ENCODE results near the gene PCNX1. TPM values are rescaled to one million over a fixed set of nuclear protein-coding genes. Genes with fewer than 3 reads are reported as not detected.

PCNX1 gene
- total RNA-seq, 6 donors from 2014 or later = 38.4 to 98.5 (median 65.4) TPM

DNA sequence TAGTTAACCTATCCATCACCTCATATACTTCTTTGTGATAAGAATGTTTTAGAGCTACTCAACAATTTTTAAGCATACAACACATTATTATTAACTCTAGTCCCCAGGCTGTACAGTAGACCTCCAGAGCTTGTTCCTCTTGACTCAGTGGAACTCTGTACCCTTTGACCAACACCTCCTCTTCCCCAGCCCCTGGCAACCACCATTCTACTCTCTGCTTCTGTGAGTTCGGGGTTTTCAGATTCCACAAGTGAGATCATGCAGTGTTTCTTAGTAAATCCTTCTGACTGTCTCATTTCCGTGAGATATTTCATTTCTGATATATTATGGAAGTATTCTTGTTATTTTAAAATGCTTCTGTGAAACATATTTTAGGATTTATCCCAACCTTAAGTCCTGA lies 200.7 kb downstream of the PCNX1 start:
- WGBS, 2 donors = 95% methylated on average over 2 of the region's 2 CpGs
- no peaks in the 10 kb centered on the region for H3K4me1 ChIP-seq
- ATAC-seq (ENCODE audit: low FRiP score in 2 of 2) (no peak), DNase-seq (no peak)
- peaks cover 29 to 81% (median 43%) of the 10 kb centered on the region in 4 donors for H3K36me3 ChIP-seq
- H3K27me3 ChIP-seq = no peaks in the 10 kb centered on the region
- no peak overlapping the region for H3K4me3 ChIP-seq
- H3K27ac ChIP-seq = no peak overlapping the region
- TF ChIP-seq POLR2AphosphoS5 (IDR thresholded peaks at IDR 0.05) (no peak), POLR2A (IDR thresholded peaks at IDR 0.05) (no peak)
- no peaks in the 10 kb centered on the region for H3K9me3 ChIP-seq

DNA sequence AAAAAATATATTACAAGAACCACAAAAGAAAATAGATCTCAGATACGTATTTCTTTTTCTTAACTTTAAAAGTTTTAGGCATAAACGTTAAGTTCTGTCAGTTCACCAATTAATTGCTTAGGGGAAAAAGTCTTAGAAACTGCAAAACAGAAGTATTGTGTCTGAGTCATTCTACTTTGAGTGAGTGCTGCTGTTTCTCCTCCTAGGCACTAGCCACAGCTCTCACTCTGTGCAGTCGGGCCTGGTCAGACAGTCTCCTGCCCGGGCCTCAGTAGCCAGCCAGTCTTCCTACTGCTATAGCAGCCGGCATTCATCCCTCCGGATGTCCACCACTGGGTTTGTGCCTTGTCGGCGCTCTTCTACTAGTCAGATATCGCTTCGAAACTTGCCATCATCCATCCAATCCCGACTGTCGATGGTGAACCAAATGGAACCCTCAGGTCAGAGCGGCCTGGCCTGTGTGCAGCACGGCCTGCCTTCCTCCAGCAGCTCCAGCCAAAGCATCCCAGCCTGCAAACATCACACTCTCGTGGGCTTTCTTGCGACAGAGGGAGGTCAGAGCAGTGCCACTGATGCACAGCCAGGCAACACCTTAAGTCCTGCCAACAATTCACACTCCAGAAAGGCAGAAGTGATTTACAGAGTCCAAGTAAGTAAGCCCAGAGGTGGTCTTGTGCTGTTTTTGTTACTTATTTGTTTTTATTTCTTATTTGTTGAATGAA lies 201.3 kb downstream of the PCNX1 start:
- ATAC-seq (ENCODE audit: low FRiP score in 2 of 2) (peak in 1 of 2 donors; percentile 19), DNase-seq (peak in 1 of 2 donors; percentile 20)
- Histone ChIP-seq H3K27ac (no peak overlapping the region), H3K4me1 (no peaks in the 10 kb centered on the region), H3K9me3 (no peaks in the 10 kb centered on the region), H3K4me3 (no peak overlapping the region), H3K36me3 (peaks cover 29 to 75% (median 36%) of the 10 kb centered on the region in 4 donors), H3K27me3 (no peaks in the 10 kb centered on the region)
- TF ChIP-seq POLR2AphosphoS5 (IDR thresholded peaks at IDR 0.05) (no peak), POLR2A (IDR thresholded peaks at IDR 0.05) (no peak), EP300 (IDR thresholded peaks at IDR 0.05) (no peak)
- TF ChIP-seq, protein P1, sequence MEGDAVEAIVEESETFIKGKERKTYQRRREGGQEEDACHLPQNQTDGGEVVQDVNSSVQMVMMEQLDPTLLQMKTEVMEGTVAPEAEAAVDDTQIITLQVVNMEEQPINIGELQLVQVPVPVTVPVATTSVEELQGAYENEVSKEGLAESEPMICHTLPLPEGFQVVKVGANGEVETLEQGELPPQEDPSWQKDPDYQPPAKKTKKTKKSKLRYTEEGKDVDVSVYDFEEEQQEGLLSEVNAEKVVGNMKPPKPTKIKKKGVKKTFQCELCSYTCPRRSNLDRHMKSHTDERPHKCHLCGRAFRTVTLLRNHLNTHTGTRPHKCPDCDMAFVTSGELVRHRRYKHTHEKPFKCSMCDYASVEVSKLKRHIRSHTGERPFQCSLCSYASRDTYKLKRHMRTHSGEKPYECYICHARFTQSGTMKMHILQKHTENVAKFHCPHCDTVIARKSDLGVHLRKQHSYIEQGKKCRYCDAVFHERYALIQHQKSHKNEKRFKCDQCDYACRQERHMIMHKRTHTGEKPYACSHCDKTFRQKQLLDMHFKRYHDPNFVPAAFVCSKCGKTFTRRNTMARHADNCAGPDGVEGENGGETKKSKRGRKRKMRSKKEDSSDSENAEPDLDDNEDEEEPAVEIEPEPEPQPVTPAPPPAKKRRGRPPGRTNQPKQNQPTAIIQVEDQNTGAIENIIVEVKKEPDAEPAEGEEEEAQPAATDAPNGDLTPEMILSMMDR (IDR thresholded peaks at IDR 0.05) = no peak
- 86 to 91% methylated on average over 16 of the region's 16 CpGs for WGBS, 2 donors

DNA sequence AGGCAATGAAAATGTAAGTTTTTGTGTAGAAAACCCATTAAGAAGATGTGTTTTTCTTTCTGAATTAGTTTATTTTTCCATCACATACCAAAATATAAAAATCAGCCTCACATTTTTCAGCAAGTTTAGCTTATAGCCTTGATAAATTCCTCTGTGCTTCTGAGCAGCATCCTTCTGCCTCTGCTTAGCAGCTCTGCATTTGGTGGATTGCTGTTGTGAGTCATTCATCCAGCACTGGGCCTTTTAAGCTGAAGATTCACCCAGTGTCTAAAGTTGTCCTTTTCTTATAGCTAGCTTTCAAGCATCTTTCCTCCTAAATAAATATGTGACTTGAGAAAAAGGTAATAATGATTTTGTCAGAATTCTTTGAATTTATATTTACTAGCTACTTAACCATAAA lies 206.1 kb downstream of the PCNX1 start:
- H3K27ac ChIP-seq = no peak overlapping the region
- H3K4me1 ChIP-seq = no peaks in the 10 kb centered on the region
- H3K4me3 ChIP-seq = no peak overlapping the region
- H3K27me3 ChIP-seq = no peaks in the 10 kb centered on the region
- DNase-seq (no peak), ATAC-seq (ENCODE audit: low FRiP score in 2 of 2) (no peak)
- H3K36me3 ChIP-seq = peaks cover 21 to 44% (median 25%) of the 10 kb centered on the region in 4 donors
- H3K9me3 ChIP-seq = no peaks in the 10 kb centered on the region
- TF ChIP-seq EP300 (IDR thresholded peaks at IDR 0.05) (no peak), POLR2A (IDR thresholded peaks at IDR 0.05) (no peak), POLR2AphosphoS5 (IDR thresholded peaks at IDR 0.05) (no peak)
- TF ChIP-seq, protein P1 (IDR thresholded peaks at IDR 0.05) = no peak

DNA sequence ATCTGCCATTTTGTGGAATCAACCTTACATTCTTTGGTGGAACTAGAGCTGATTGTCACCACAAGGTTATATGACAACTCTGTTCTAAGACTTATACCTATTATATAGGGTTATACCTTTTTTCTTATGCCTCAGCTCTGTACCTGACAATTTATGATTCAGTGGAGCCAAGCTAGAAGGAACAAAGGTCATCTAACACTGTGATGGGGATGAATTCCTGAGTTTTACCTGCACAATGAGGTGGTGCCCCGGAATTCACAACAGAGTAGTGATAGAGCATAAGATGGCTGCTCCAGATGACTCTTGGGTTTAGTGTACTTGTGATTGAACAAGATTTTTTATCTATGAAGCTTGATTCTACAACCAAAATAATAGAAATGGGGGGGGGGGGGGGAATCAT lies 207.3 kb downstream of the PCNX1 start:
- DNase-seq (no peak), ATAC-seq (ENCODE audit: low FRiP score in 2 of 2) (no peak)
- no peak overlapping the region for H3K4me3 ChIP-seq
- H3K27me3 ChIP-seq = no peaks in the 10 kb centered on the region
- no peaks in the 10 kb centered on the region for H3K4me1 ChIP-seq
- H3K9me3 ChIP-seq = no peaks in the 10 kb centered on the region
- WGBS, 2 donors = 96 to 100% methylated on average over 1 of the region's 1 CpG
- H3K27ac ChIP-seq = no peak overlapping the region
- peaks cover 11 to 32% (median 15%) of the 10 kb centered on the region in 4 donors for H3K36me3 ChIP-seq
- TF ChIP-seq EP300 (IDR thresholded peaks at IDR 0.05) (no peak), POLR2AphosphoS5 (IDR thresholded peaks at IDR 0.05) (no peak), POLR2A (IDR thresholded peaks at IDR 0.05) (no peak)
- TF ChIP-seq, protein P1 (IDR thresholded peaks at IDR 0.05) = no peak

DNA sequence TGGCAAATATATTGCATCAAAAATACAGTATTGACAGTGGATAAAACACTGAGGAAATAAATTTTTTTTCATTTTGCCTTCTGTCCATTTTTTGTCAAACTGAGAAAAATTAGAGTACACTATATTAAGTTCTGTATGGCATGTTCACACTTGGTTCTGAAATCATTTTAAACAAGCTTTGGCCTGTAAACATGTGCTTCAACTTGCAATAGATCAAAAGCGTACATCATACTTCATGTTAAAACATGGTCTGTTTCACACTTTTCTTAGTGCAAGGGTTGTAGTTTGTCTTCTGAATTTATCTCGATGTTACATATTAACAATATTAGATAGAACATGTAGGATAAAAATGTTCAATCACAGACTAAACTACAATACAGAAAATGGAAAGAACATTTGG lies 208.0 kb downstream of the PCNX1 start:
- TF ChIP-seq POLR2A (IDR thresholded peaks at IDR 0.05) = no peak
- no peak for TF ChIP-seq POLR2AphosphoS5 (IDR thresholded peaks at IDR 0.05)
- TF ChIP-seq EP300 (IDR thresholded peaks at IDR 0.05) = no peak
- TF ChIP-seq, protein P1 (IDR thresholded peaks at IDR 0.05) = no peak
- H3K27ac ChIP-seq = no peak overlapping the region
- DNase-seq = no peak
- no peaks in the 10 kb centered on the region for H3K4me1 ChIP-seq
- no peaks in the 10 kb centered on the region for H3K9me3 ChIP-seq
- 90 to 97% methylated on average over 2 of the region's 2 CpGs for WGBS, 2 donors
- no peaks in the 10 kb centered on the region for H3K27me3 ChIP-seq
- no peak for ATAC-seq (ENCODE audit: low FRiP score in 2 of 2)
- H3K36me3 ChIP-seq = peaks cover 4 to 24% (median 10%) of the 10 kb centered on the region in 4 donors
- H3K4me3 ChIP-seq = no peak overlapping the region
